Activated effector memory CD4-positive, alpha-beta T cell treated with Interleukin-2 at 50 U/mL for 16 hours (primary cell): ENCODE data around the gene ZACN.
"Not testable (repeated sequence)": the region's sequence is repeated elsewhere in the genome, so short reads cannot be mapped to it uniquely, and the experiment has no call there.

Experiments used
- DNase-seq: peaks from one replicate; pipeline ENCODE4 v3.0.0-alpha.2; 2020

Gene ZACN

GRCh38 chr17:76054112-76054476 lies 24.9 kb upstream of the ZACN start:
- no peak for DNase-seq

GRCh38 chr17:76056882-76057281 lies 22.1 kb upstream of the ZACN start:
- no peak for DNase-seq

DNA sequence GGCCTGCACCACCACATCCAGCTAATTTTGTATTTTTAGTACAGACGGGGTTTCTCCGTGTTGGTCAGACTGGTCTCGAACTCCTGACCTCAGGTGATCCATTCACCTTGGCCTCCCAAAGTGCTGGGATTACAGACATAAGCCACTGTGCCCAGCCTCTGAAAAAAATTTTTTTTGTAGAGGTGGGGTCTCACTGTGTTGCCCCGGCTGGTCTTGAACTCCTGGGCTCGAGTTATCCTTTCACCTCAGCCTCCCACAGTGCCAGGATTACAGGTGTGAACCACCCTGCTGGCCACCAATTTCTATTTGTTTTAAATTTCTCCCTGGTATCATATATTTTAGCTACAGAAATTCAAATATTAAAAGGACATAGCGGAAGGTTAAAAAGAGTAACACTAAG lies 20.7 kb upstream of the ZACN start:
- DNase-seq = not testable (repeated sequence)

- peak; percentile 21 for DNase-seq
These were observed 15.0 kb upstream of the ZACN start for GRCh38 chr17:76063875-76064546.

DNA sequence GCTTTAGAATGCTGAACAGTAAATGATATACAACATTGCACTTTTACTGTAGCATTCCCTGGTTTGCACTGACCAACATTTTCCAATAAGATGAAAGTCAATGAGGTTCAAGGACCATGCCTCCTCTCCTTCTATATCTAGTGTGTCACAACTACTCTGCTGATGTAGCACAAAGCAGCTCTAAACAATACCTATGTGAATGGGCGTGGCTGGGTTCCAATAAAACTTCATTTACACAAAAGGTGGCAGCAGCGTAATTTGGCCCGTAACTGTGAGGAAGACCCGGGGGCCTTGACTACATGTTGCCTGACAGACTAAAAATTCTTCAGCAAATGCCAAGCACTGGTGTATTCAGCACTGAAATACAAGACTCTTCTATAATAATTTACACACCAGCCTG lies 13.2 kb upstream of the ZACN start:
- no peak for DNase-seq

GRCh38 chr17:76071531-76072147 lies 7.3 kb upstream of the ZACN start:
- no peak for DNase-seq

DNA sequence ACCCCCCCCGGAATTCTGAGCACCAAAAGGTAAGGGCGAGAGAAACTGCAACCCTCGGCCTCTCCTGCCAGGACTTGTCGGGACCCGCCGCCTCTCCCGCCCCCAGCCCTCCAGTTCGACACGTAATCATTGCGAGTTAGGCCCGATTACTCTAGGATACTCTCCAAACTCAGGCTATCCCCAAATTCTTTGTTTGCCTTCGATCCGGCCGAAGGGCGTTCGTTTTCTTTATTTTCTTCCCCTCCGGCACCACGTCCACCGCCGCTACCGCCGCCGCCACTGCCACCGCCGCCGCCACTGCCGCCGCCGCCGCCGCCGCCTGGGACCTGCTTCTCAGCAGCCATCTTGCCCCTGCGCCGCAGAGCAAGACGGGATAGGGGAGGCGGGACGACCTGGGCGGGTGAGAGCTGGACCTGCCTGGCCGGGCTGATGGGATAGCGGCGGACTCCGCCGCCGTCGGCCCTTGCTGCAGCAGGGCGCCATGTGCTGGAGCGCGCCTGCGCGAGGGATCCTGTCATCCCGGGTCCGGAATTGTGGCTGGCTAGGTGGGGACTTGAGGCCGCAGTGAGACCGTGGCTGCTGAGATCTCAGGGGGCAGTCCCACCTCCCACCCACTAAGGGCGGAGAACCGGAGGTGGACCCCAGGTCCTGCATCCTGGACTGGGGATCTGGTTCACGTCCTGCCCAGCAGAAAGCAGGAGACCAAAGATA lies 6.7 kb upstream of the ZACN start, which contains the start of gene SRP68:
TSS of gene SRP68 (minus strand) at position 370 of the 711 bp plus-strand sequence. CDS start at position 344, 26 bp downstream.
- DNase-seq = peak; percentile 78

DNA sequence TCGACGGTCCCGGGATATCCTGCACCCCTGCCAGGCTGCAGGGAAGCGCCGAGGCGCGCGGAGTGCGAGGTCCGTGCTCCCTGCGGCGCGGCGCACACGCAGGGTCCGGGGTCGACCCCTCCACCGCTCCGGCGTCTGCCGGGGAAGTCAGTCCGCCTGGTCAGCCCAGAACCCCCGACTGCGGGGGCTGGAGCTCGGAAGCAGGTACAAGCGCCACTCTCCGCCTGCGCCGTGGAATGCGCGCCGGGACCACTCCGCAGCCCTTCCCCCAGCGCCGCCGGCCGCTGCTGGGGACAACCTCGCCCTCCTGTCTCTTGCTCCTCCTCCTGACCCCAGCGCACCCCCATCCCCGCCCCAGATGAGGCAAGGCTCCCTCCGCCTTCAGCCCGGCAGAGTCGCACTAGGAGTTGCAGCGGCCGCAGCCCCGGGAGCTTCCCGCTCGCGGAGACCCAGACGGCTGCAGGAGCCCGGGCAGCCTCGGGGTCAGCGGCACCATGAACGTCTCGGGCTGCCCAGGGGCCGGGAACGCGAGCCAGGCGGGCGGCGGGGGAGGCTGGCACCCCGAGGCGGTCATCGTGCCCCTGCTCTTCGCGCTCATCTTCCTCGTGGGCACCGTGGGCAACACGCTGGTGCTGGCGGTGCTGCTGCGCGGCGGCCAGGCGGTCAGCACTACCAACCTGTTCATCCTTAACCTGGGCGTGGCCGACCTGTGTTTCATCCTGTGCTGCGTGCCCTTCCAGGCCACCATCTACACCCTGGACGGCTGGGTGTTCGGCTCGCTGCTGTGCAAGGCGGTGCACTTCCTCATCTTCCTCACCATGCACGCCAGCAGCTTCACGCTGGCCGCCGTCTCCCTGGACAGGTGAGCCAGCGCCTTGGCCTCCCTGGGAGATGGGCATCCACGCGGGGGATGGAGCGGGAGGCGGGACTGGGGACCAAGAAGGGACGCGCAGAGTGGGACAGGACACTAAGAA lies 4.3 kb upstream of the ZACN start, which contains the start of gene GALR2:
TSS of gene GALR2 (plus strand) at position 392 of the 974 bp plus-strand sequence. CDS start at position 495, 103 bp downstream.
- no peak for DNase-seq

DNA sequence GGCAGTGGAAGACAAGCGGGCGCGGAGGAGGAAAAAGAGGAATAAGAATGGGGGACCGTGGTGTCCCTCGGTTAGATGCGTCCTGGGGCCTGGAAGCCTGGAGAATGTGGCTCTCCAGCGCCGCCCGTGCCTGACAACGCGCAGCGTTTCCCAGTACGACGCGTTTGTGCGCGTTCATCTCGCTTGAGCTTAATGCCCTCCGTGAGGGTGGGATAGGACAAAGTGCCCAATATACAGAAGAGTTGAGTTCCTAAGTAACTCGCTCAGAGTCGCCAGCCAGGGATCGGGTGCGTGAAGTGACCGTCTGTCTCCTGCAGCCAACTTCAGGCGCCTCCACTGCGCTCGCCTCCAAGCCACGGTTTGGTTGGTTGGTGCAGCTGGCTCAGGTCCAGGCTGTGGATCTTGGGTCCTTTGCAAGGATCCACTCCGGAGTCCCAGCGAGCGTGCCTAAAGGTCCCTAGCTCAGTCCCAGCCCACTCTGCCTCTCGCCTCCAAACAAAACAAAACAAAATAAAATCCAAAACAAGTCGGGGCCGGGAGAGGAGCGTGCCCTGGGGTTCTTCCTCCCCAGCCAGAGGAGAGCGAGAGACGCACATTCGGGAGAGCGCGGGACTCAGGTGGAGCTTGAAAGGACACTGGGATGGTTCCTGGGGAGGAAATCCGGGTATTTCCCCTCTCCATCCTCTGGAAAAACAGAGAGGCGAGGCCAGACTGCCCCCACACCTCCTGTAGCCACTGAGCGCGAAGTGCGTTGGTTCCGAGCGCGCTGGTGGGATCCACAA lies 3.4 kb upstream of the ZACN start:
- no peak for DNase-seq

- DNase-seq = no peak
These were observed 2.7 kb upstream of the ZACN start for GRCh38 chr17:76076146-76076764.

GRCh38 chr17:76076765-76077583 lies 2.0 kb upstream of the ZACN start:
- DNase-seq = peak; percentile 19

GRCh38 chr17:76077584-76078110 lies 1.3 kb upstream of the ZACN start:
- no peak for DNase-seq

GRCh38 chr17:76078370-76078769 lies 612 bp upstream of the ZACN start:
- not testable (repeated sequence) for DNase-seq

DNA sequence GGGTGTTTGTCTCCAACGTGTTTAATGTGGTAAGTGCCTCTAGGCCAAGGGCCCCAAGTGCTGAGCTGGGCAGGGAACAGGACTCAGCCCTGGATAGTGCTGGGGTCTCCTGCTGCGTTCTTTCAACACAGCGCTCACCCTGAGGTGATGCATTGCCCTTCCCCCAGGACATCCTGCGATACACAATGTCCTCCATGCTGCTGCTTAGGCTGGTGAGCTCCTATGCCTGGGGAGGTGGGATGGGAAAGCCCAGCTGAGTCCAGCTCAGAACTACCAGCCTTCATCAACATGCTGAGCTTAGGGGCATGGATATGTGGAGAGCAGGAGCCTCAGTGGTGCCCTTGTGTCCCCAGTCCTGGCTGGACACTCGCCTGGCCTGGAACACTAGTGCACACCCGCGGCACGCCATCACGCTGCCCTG lies 563 bp downstream of the ZACN start:
- DNase-seq = no peak

GRCh38 chr17:76079956-76080767 lies 1.2 kb downstream of the ZACN start:
- DNase-seq = no peak

DNA sequence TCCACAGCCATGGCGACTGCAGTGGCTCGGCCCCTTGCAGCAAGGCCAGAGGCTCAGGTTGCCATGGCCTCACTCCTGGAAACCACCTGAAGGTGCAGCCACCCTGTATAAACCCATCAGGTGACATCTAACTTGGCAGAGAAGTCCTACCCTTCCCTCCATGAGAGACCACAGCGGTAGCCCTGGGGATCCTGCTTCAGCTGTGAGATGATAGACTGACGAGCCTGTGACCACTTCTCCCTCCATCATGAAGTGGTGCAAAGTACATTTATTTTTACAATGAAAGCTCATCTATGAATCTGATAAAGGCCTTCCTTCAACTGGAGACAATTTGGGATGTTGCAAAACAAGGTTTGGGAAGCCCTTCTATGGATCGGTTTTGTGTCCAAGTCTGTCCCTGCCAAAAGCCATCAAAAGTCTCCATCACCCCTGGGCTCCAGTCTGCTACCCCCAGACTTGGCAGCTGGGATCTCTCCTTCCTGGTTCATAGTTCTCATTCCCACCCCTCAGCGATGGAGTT lies 1.8 kb downstream of the ZACN start:
- no peak for DNase-seq

GRCh38 chr17:76081295-76082210 lies 2.6 kb downstream of the ZACN start:
- no peak for DNase-seq
